HG03442 (cell line): ENCODE measurements around the gene CCDC110.
"Not testable (repeated sequence)": the region's sequence is repeated elsewhere in the genome, so short reads cannot be mapped to it uniquely, and the experiment has no call there.

Experiments
- ATAC-seq: cut with Tn5 transposase; IDR thresholded peaks from one replicate; pipeline ENCODE4 v1.9.1; 2021; ENCODE audit warnings: mild to moderate bottlenecking, moderate library complexity; ENCODE audit not compliant: unreplicated experiment

CCDC110 gene

DNA sequence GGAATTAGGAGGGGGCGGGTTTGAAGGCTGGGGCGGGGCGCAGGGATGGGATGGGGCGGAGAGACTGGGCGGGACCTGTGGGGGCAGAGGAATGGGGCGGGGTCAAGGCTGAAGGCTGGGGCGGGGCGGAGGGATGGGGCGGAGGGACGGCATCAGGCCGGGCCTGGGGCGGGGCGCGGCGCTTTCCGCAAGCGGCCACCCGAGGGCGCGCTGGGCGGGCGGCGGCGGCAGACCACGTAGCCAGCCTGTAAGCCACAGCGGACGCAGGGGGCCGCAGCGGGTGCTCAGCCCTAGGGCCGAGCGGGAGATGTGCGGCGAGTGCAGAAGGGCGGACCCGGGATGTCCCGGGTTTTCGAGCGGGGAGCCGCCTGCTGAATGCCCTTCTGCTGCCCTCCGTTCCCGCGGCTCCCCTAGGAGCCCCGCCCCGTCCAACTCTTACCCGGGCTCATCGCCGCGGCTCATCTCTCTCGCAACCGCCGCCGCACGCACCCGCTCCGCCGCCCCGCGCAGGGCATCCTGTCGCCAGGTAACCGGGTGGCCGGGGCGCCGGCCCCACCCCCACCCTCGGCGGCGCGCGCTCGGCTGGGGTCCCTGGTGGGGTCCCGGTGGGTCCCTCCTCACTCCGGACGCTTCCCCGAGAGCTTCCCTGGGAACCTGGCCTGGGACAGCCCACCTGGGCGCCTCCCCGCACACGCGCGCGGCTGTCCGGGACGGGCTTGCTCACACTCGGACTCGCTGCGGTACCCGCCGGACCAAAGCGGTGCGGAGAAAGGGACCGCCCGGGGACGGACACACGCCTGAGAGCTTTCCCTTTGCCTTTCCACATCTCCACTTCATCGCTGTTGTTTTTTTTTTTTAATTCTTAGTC, at the start of gene CCDC110:
Gene CCDC110 (minus strand): TSS at position 499 of the 868 bp plus-strand sequence. CDS start 50 bp downstream, at position 449.
- ATAC-seq = peak; percentile 91

DNA sequence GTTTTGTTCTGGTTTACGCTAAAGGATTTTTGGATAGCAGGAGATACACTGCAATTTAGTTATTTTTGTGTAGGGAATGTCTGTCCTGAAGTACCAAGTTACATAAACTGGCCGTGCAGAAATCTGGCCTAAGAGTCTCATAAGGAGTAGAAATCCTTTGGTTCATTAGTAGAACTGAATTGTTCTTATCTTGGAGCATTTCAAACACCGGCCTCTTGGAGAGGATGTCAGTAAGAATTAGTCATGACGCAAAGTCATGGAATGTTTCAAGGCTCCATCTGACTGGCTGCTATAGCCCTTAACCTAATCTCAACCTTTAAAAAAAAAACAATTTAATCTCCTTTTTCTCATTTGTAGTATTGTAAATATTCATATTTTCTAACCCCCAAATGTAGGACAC, 48.6 kb upstream of the CCDC110 start:
- no peak for ATAC-seq

DNA sequence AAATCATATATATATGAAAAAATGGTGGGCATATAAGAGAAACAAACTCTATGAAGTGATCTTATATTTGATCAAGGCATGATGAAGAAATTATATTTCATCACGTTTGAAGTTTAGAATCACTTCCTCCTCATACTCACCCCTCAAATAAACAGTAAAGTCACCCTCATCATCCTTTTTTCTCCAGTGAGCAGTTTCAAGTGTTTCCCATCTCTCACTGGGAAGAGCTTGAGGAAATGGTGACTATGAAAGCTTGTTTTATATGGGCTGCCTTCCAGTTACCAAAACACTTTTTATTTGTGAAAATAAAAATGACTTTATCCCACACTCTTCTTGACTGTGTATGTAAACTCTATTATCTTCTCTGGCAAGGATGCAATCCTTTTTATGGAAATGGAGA, 47.0 kb upstream of the CCDC110 start:
- no peak for ATAC-seq

DNA sequence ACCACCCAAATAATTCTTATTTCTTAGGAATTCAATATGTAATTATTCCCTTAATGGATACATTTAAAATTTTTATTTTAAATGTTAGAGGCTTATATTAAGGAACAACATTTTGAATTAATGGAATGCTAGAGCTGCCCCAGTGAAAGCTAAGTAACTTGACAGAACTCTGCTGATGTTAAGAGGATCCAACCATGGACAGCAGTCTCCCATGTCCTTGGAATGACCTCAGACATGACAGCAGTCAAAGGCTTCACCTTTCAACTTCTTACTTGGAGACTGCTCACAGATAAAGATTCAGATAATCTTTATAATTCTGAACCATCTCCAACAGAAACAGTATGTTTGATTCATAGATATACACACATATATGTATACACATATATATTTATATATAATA, 46.5 kb upstream of the CCDC110 start:
- ATAC-seq = no peak

DNA sequence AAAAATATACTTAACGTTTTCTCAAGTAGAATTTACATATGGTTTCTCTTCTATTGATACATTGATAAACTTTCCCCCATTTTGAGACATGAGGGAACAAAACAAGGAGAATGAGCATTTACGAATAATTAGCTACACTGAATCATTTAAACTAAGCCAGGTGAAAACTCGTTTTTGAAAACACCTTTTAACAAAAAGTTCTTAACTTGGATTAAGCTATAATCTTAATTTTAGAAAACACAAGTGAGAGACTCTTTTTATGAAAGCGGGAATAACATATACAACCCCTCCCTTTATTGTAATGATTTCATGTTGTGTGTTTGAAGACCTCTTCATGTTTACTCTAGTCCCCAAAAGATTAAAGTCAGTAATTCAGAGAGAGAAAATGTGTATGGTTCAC, 43.7 kb upstream of the CCDC110 start:
- ATAC-seq = no peak

DNA sequence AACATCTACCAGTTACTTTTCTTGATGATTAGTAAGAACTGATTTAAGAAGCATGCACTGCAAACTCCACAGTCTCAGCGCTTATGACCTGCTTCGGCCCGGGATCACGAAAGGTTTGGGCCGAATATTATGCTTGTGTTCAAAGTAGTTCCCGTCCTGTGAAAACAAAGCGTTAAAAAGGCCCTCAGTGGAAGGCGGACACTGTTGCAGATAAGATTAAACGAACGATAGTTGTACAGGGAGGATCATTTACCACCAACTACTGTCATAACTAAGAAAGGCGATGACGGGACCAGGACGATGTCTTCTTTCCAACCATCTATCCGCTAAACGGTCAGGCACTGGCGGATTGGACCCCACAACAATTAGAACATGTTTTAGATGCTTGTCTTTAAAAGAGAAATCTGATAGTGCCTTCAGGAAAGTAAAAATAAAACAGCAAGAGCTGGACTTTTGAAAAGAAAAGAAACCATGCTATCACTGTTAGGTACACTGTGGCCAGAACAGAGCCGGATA, 42.7 kb upstream of the CCDC110 start:
- no peak for ATAC-seq

DNA sequence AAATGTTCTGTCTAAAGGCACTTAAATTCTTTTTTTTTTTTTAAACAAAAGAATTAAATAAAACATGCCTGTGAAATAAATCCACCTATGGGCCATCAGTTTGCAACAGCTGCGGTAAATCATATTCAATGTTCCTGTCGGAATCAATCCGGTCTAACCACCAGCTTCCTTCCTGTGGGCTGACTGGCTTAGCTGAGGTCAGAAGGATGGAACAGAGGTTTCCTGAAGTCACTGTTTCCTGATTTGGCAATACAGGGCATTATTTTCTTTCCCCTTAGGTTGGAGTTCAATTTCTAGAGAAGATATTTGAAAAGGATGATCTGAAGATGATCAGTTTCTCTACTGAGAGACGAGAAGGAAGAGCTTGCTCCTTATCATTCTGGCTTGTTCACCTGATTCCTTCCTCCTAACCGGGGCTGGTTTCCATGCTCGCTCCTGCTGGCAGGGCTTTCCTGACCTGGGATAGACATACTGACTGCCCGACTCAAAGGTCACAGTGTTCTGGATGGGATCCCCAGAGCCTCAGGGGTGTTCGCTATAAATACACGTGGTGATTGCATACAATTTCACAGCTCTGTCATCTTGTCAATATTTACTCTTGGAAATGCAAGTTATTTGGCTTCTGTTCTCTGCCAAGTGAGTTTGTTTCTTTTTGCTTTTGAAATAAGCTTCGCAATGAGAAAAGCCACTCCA, 42.1 kb upstream of the CCDC110 start:
- ATAC-seq = no peak

DNA sequence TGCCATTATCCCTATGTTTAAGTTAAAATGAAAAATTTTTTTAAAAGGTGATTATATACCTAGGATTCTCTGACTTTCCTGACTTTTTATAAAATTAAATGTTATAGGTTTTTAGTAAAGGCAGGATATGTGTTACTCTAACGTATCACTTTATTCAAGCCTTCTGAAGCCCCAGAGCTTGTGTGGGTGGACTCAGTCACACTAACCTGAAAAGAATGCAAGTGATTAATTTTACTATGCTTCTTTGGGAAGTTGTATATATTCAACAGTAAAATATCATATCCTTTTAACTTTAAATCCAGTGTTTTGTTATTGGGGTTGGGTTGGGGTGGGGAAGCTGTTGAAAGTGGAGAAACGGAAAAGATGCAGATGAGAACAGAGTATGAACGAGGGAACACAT, 41.0 kb upstream of the CCDC110 start:
- no peak for ATAC-seq

DNA sequence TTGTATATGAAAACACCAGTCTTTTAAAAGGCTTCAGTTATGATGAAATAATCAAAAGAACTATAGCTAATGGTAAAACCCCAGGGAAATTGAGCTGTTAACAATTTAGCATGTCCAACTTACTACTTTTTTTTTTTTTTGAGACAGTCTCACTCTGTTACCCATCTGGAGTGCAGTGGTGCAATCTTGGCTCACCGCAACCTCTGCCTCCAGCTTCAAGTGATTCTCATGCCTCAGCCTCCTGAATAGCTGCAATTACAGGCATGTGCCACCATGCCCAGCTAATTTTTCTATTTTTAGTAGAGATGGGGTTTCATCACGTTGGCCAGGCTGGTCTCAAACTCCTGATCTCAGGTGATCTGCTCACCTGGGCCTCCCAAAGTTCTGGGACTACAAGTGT, 39.7 kb upstream of the CCDC110 start:
- ATAC-seq = not testable (repeated sequence)

DNA sequence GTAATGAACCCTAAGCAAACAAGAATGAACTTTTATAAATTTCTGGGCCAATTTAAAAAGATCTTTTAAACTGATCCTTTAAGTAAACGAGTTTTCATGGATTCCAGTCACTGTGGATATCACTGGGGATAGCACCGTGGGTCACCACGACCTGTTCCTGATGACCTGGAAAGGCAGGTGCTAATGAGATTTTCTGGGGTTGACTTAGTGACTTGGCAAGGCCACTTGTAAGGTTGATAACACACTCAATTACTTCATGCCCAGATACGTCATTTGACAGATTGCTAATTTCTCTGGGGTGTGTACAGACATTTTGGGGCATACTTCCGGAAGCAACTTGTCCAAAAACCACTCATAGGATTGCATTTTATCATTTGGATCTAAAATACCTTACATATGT, 39.3 kb upstream of the CCDC110 start:
- no peak for ATAC-seq

DNA sequence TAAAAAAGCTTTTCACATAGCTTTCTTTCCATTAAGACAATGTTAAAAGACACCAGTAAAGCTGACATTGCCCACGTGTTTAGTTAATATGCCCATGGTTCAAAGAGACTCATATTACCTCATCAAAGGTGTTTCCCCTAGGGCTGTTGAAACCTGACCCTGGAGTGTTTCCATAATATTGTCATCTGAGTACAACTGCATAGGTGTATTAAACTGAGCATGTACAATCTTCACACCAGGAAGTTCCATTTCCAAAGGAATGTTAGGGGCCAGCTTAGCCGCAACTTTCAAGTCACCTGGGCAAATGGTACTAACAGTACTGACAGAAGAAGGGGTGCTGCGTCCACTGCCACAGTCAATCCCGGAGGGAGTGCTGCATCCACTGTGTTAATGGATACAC, 36.6 kb upstream of the CCDC110 start:
- no peak for ATAC-seq

DNA sequence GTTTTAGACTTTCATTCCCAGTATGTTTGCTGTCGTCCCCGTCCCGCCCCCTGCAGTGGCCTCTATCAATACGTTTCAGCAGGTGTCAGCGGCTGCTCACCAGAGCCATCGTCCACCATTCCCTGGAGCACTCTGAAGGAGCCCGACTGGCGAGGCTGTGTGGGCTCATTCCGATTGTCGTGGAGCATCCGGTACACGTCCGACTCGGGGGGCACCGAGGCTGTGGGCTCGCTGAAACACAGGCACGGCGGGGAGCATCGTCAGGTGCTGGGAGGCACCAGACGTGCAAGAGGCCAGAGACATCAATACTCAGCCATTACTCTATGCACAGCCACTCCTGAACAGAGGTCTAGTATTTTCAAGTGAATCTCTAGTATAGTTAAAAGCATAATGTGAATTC, 34.9 kb upstream of the CCDC110 start:
- no peak for ATAC-seq

DNA sequence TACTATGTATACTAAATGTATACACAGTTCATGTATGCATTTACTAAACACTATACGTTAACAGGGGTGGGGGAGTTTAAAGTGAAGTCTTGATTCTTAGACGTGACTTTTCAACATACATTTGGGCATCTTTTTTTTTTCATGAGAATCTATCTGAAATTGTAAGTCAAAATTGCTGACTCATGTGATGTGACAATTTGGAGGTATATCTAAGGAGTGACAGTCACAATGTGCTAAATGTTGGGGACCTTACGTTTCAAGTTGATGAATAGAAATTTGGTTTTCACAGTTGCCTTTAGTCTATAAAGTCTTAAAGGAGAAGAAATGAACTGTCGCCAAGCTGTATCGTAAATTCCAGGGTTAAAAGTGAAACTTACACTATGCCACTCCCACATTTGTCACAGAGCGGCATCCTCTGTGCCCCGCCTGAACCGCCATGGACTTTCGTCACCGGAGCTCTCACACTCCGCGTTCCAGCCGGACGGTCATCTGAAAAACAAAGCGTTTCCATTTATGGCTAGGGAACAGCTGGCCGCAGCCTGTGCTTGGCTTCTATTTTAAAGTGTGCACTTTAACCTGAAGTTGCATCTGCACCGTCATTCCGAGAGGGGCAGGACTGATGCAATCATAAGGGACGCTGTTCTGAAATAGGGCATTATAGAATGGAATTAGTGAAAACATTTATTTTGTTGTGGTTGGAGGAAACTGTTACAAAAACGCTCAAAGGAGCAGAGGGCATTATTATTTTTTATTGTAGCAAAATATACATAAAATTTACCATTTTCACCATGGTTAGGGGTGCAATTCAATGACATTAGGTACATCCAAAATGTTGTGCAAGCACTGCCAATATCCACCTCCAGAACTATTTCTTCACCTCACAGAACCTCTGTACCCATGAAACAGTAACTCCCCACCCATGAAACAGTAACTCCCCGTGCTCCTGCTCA, 32.8 kb upstream of the CCDC110 start:
- ATAC-seq = no peak

DNA sequence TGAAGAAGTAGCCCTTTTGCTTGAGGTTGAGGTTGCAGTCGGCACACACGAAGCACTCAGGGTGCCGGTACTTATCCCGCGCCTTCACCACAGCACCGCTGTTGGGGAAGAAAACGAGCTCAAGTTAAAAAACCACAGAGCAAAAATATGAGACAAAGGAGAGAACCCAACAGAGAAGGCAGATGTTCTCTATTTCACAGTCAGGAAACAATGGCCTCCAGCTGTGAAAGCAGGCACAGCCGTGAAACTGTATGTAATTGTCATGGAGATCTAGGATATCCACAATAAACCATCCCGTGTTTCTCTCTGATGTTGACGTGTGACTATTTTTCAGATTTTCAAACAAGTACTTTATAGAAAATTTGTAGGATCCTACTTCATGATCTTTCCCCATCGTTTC, 30.9 kb upstream of the CCDC110 start:
- ATAC-seq = no peak

DNA sequence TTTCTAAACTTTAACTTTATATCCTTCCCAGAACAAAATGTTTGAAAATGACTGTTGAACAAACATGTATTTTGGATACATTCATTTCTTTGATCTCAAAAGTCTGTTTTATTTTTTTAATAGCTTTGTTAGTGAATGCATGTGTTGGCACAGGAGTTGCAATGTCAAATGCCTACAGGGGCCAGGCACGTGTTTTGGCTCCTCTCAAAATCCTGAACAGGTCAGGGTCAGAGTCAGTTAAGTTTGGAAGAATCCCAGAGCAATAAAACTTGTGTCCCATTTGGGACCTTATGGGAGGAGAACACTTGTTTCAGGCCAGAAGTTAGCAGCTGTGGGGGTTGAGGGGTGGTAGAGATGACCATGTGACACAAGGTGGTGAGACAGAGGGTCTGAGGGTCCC, 29.0 kb upstream of the CCDC110 start:
- no peak for ATAC-seq

DNA sequence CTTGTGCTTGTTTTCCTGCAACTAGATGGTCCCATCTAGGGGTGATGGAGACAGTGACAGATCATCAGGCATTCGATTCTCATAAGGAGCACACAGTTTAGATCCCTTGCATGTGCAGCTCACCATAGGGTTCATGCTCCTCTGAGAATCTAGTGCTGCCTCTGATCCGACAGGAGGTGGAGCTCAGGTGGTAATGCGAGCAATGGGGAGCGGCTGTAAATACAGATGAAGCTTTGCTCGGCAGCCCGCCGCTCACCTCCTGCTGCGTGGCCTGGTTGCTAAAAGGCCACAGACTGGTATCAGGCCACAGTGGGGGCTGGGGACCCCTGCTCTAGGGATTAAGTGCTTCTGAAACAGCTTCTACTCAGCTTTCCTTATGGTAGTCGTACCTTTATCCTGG, 28.5 kb upstream of the CCDC110 start:
- no peak for ATAC-seq

DNA sequence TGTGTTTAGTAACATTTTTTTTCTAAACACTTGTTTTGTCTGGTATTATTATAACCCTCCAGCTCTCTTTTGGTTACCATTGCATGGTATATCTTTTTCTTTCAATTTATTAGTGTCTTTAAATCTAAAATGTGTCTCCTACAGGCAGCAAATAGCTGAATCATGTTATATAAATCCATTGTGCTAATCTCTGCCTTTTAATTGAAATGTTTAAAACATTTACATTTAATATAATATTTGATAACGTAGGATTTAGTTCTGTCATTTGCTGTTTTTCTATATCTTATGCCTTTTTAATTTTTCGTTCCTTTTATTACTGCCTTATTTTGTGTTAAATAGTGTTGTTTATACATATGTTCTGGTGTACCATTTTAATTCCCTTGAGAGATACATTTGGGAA, 17.1 kb upstream of the CCDC110 start:
- ATAC-seq = no peak

DNA sequence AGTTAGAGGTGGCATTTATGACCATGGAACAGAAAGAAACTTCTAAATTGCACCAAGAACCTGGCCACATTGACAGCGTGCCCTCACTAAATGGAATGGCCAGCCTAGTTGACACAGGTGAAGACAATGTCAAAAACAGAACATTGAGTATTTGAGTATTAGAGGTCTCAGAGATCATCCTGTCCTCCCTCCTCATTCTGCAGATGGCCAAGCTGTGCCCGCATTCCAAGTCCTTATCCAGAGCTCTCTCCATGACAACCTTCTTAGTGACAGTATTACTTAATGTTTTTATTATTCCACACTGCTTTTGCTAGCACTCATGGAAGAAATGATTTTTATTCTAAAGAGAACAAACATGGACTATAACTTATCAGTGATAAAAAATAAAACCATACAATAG, 9.9 kb upstream of the CCDC110 start:
- no peak for ATAC-seq

DNA sequence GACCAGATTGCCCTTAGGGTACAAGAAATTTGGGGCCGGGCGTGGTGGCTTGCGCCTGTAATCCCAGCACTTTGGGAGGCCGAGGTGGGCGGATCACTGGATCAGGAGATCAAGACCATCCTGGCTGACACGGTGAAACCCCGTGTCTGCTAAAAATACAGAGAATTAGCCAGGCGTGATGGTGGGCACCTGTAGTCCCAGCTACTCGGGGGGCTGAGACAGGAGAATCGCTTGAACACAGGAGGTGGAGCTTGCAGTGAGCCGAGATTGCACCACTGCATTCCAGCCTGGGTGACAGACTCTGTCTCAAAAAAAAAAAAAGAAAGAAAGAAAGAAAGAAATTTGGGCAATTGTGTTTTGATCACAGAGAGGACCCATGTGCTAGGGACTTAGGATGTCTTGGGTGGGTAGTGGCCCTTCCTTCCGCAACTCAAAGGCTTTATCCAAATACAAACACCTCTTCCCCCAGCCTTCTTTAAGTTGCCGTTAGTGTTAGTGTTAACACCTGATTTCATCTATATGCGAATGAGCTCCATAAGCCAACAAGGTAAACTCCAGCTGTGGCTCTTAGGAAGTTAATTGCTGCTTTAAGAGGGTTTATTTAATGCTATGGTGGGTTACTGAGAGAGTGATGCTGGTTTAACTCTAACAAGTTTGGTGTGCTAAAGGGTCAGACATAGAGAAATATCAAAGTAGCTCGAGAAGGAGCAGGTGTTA, 8.6 kb upstream of the CCDC110 start:
- peak; percentile 10 for ATAC-seq

DNA sequence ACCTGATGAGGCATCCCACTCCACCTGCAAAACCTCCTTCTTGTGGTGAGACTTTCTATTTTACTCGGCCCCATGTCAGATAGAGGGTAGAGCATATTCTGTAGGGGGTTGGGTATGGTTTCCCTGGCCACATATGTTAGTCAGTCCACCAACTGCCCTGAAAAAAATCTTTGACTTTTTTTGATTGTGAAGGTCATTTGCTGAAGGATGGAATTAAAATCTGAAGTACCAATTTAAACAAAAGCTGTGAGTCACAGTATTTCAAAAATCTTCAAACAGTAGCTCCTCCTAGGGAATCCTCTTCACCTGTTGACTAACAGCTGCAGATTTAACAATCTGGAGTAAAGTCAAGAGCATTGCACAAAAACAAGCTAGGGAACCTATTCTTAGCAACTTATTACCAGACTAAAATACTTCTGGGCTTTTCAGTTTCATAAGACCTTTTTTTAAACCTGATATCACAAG, 8.0 kb upstream of the CCDC110 start:
- peak; percentile 94 for ATAC-seq
